ENCODE data around the gene MTIF2.
"Not testable (repeated sequence)": the region's sequence is repeated elsewhere in the genome, so short reads cannot be mapped to it uniquely, and the experiment has no call there.

Gene MTIF2

GRCh38 chr2:55245411-55245810 is 23.6 kb downstream of the MTIF2 start:
- Histone ChIP-seq H2AK5ac (ENCODE audit: low read length, severe bottlenecking) (no peak overlapping the region), H2AFZ (ENCODE audit: low read depth, low read length) (no peak overlapping the region), H4K91ac (ENCODE audit: low read length) (no peak overlapping the region), H3K9me3 (ENCODE audit: control insufficient read depth, low read length) (no peaks in the 10 kb centered on the region), H3K4me1 (ENCODE audit: control insufficient read depth, insufficient read depth, low read depth, low read length) (no peaks in the 10 kb centered on the region), H3K36me3 (ENCODE audit: control insufficient read depth in 1 of 2, insufficient read depth in 2 of 2, low read depth in 1 of 2, low read length in 2 of 2) (peaks cover 14 to 81% of the 10 kb centered on the region in 2 experiments), H2BK12ac (ENCODE audit: low read length in 2 of 2) (no peak overlapping the region), H3K4me2 (ENCODE audit: low read length, poor library complexity, severe bottlenecking) (no peak overlapping the region), H3K18ac (ENCODE audit: low read depth in 1 of 2, low read length in 2 of 2) (no peak overlapping the region), H3K23ac (ENCODE audit: low read length in 2 of 2) (no peak overlapping the region), H2BK15ac (ENCODE audit: low read depth, poor library complexity, severe bottlenecking) (no peak overlapping the region), H4K8ac (ENCODE audit: low read length) (no peak overlapping the region), H3K4me3 (ENCODE audit: insufficient read depth in 1 of 2, low read depth in 1 of 2, low read length in 2 of 2) (no peak overlapping the region), H3K14ac (ENCODE audit: low read length in 2 of 2) (no peak overlapping the region), H3K9ac (ENCODE audit: low read length) (no peak overlapping the region), H3K27me3 (ENCODE audit: control insufficient read depth in 1 of 2, insufficient read depth in 1 of 2, low read length in 2 of 2) (no peaks in the 10 kb centered on the region), H3K27ac (ENCODE audit: low read length, poor library complexity, severe bottlenecking) (no peak overlapping the region), H3K4ac (ENCODE audit: low read depth in 1 of 2, low read length in 2 of 2) (no peak overlapping the region), H2BK120ac (ENCODE audit: low read depth, low read length) (no peak overlapping the region), H3K79me1 (replicated peaks; ENCODE audit: low read length, poor library complexity, severe bottlenecking) (no peaks in the 10 kb centered on the region), H2BK5ac (ENCODE audit: low read depth, low read length, poor library complexity, severe bottlenecking) (no peak overlapping the region)
- no peak for DNase-seq
- WGBS: 100% methylated on average over 2 of the region's 5 CpGs

GRCh38 chr2:55242617-55243016 is 26.4 kb downstream of the MTIF2 start:
- Histone ChIP-seq H3K4me1 (ENCODE audit: control insufficient read depth, insufficient read depth, low read depth, low read length) (no peaks in the 10 kb centered on the region), H3K18ac (ENCODE audit: low read depth in 1 of 2, low read length in 2 of 2) (no peak overlapping the region), H3K4me3 (ENCODE audit: insufficient read depth in 1 of 2, low read depth in 1 of 2, low read length in 2 of 2) (no peak overlapping the region), H2BK15ac (ENCODE audit: low read depth, poor library complexity, severe bottlenecking) (no peak overlapping the region), H2AFZ (ENCODE audit: low read depth, low read length) (no peak overlapping the region), H3K14ac (ENCODE audit: low read length in 2 of 2) (no peak overlapping the region), H2BK5ac (ENCODE audit: low read depth, low read length, poor library complexity, severe bottlenecking) (no peak overlapping the region), H3K4ac (ENCODE audit: low read depth in 1 of 2, low read length in 2 of 2) (no peak overlapping the region), H3K27me3 (ENCODE audit: control insufficient read depth in 1 of 2, insufficient read depth in 1 of 2, low read length in 2 of 2) (no peaks in the 10 kb centered on the region), H4K91ac (ENCODE audit: low read length) (no peak overlapping the region), H3K27ac (ENCODE audit: low read length, poor library complexity, severe bottlenecking) (no peak overlapping the region), H3K36me3 (ENCODE audit: control insufficient read depth in 1 of 2, insufficient read depth in 2 of 2, low read depth in 1 of 2, low read length in 2 of 2) (peaks cover 7 to 75% of the 10 kb centered on the region in 2 experiments), H2AK5ac (ENCODE audit: low read length, severe bottlenecking) (no peak overlapping the region), H3K9ac (ENCODE audit: low read length) (no peak overlapping the region), H3K23ac (ENCODE audit: low read length in 2 of 2) (no peak overlapping the region), H3K4me2 (ENCODE audit: low read length, poor library complexity, severe bottlenecking) (no peak overlapping the region), H2BK120ac (ENCODE audit: low read depth, low read length) (no peak overlapping the region), H4K8ac (ENCODE audit: low read length) (no peak overlapping the region), H3K79me1 (replicated peaks; ENCODE audit: low read length, poor library complexity, severe bottlenecking) (no peaks in the 10 kb centered on the region), H2BK12ac (ENCODE audit: low read length in 2 of 2) (no peak overlapping the region), H3K9me3 (ENCODE audit: control insufficient read depth, low read length) (no peaks in the 10 kb centered on the region)
- no peak for DNase-seq
- WGBS: no CpG with 5 or more reads among the region's 1 CpG

- H3K79me1 ChIP-seq (replicated peaks; ENCODE audit: low read length, poor library complexity, severe bottlenecking); H2AK5ac ChIP-seq (ENCODE audit: low read length, severe bottlenecking); H2BK12ac ChIP-seq (ENCODE audit: low read length in 2 of 2); H3K27ac ChIP-seq (ENCODE audit: low read length, poor library complexity, severe bottlenecking); H3K4me2 ChIP-seq (ENCODE audit: low read length, poor library complexity, severe bottlenecking); H2BK120ac ChIP-seq (ENCODE audit: low read depth, low read length); H3K9me3 ChIP-seq (ENCODE audit: control insufficient read depth, low read length); H2AFZ ChIP-seq (ENCODE audit: low read depth, low read length); H3K23ac ChIP-seq (ENCODE audit: low read length in 2 of 2); H2BK15ac ChIP-seq (ENCODE audit: low read depth, poor library complexity, severe bottlenecking); H3K4ac ChIP-seq (ENCODE audit: low read depth in 1 of 2, low read length in 2 of 2); DNase-seq; H4K91ac ChIP-seq (ENCODE audit: low read length); H3K4me3 ChIP-seq (ENCODE audit: insufficient read depth in 1 of 2, low read depth in 1 of 2, low read length in 2 of 2); H3K9ac ChIP-seq (ENCODE audit: low read length); H3K4me1 ChIP-seq (ENCODE audit: control insufficient read depth, insufficient read depth, low read depth, low read length); H2BK5ac ChIP-seq (ENCODE audit: low read depth, low read length, poor library complexity, severe bottlenecking); H4K8ac ChIP-seq (ENCODE audit: low read length); H3K14ac ChIP-seq (ENCODE audit: low read length in 2 of 2); H3K27me3 ChIP-seq (ENCODE audit: control insufficient read depth in 1 of 2, insufficient read depth in 1 of 2, low read length in 2 of 2); H3K18ac ChIP-seq (ENCODE audit: low read depth in 1 of 2, low read length in 2 of 2): not testable (repeated sequence)
- peaks cover 7 to 72% of the 10 kb centered on the region in 2 experiments for H3K36me3 ChIP-seq (ENCODE audit: control insufficient read depth in 1 of 2, insufficient read depth in 2 of 2, low read depth in 1 of 2, low read length in 2 of 2)
- WGBS: 99% methylated on average over 8 of the region's 8 CpGs
Observed at GRCh38 chr2:55241582-55241981, 27.4 kb downstream of the MTIF2 start.

GRCh38 chr2:55239656-55240222 is 29.3 kb downstream of the MTIF2 start:
- Histone ChIP-seq H2BK15ac (ENCODE audit: low read depth, poor library complexity, severe bottlenecking) (no peak overlapping the region), H3K18ac (ENCODE audit: low read depth in 1 of 2, low read length in 2 of 2) (no peak overlapping the region), H3K4me2 (ENCODE audit: low read length, poor library complexity, severe bottlenecking) (no peak overlapping the region), H3K4ac (ENCODE audit: low read depth in 1 of 2, low read length in 2 of 2) (no peak overlapping the region), H3K79me1 (replicated peaks; ENCODE audit: low read length, poor library complexity, severe bottlenecking) (no peaks in the 10 kb centered on the region), H4K8ac (ENCODE audit: low read length) (no peak overlapping the region), H2AK5ac (ENCODE audit: low read length, severe bottlenecking) (no peak overlapping the region), H3K14ac (ENCODE audit: low read length in 2 of 2) (no peak overlapping the region), H3K9ac (ENCODE audit: low read length) (no peak overlapping the region), H3K9me3 (ENCODE audit: control insufficient read depth, low read length) (no peaks in the 10 kb centered on the region), H3K27ac (ENCODE audit: low read length, poor library complexity, severe bottlenecking) (no peak overlapping the region), H4K91ac (ENCODE audit: low read length) (no peak overlapping the region), H3K27me3 (ENCODE audit: control insufficient read depth in 1 of 2, insufficient read depth in 1 of 2, low read length in 2 of 2) (no peaks in the 10 kb centered on the region), H2BK12ac (ENCODE audit: low read length in 2 of 2) (no peak overlapping the region), H2BK5ac (ENCODE audit: low read depth, low read length, poor library complexity, severe bottlenecking) (no peak overlapping the region), H2BK120ac (ENCODE audit: low read depth, low read length) (no peak overlapping the region), H3K23ac (ENCODE audit: low read length in 2 of 2) (no peak overlapping the region), H3K36me3 (ENCODE audit: control insufficient read depth in 1 of 2, insufficient read depth in 2 of 2, low read depth in 1 of 2, low read length in 2 of 2) (peaks cover 7 to 77% of the 10 kb centered on the region in 2 experiments), H3K4me3 (ENCODE audit: insufficient read depth in 1 of 2, low read depth in 1 of 2, low read length in 2 of 2) (no peak overlapping the region), H3K4me1 (ENCODE audit: control insufficient read depth, insufficient read depth, low read depth, low read length) (no peaks in the 10 kb centered on the region), H2AFZ (ENCODE audit: low read depth, low read length) (no peak overlapping the region)
- WGBS: 100% methylated on average over 1 of the region's 4 CpGs
- no peak for DNase-seq

All from mesenchymal stem cell (in vitro differentiated cells and primary cell).